Anterior cingulate cortex (tissue), 58 donors: Measurements from ENCODE around the gene TRIM71.
"Not testable (repeated sequence)": the region's sequence is repeated elsewhere in the genome, so short reads cannot be mapped to it uniquely, and the experiment has no call there.

Experiments used
- DNase-seq, 58 donors: peaks; one replicate each; lab custom pipeline; 2025; lab: John Stamatoyannopoulos, UW

The TRIM71 gene

GRCh38 chr3:32841867-32842470 lies 24.2 kb downstream of the TRIM71 start:
- no peak for DNase-seq

- DNase-seq: no peak
These were observed 24.7 kb downstream of the TRIM71 start for GRCh38 chr3:32842531-32842931.

GRCh38 chr3:32842987-32843386 lies 25.2 kb downstream of the TRIM71 start:
- DNase-seq: no peak

- no peak for DNase-seq
These were observed 25.9 kb downstream of the TRIM71 start for GRCh38 chr3:32843510-32844321.

- no peak for DNase-seq
These were observed 26.5 kb downstream of the TRIM71 start for GRCh38 chr3:32844322-32844654.

GRCh38 chr3:32844914-32845313 lies 27.1 kb downstream of the TRIM71 start:
- DNase-seq: no peak

- not testable (repeated sequence) for DNase-seq
These were observed 27.7 kb downstream of the TRIM71 start for GRCh38 chr3:32845546-32845945.

- DNase-seq: not testable (repeated sequence)
These were observed 29.2 kb downstream of the TRIM71 start for GRCh38 chr3:32847045-32847444.

- DNase-seq: no peak
These were observed 29.7 kb downstream of the TRIM71 start for GRCh38 chr3:32847528-32847927.

GRCh38 chr3:32848215-32848614 lies 30.4 kb downstream of the TRIM71 start:
- DNase-seq: no peak

- no peak for DNase-seq
These were observed 31.2 kb downstream of the TRIM71 start for GRCh38 chr3:32849046-32849445.

- no peak for DNase-seq
These were observed 32.4 kb downstream of the TRIM71 start for GRCh38 chr3:32850226-32850625.

GRCh38 chr3:32850636-32851035 lies 32.8 kb downstream of the TRIM71 start:
- DNase-seq: no peak

- no peak for DNase-seq
These were observed 34.3 kb downstream of the TRIM71 start for GRCh38 chr3:32852146-32852545.

- DNase-seq: no peak
These were observed 37.7 kb downstream of the TRIM71 start for GRCh38 chr3:32855350-32855953.

GRCh38 chr3:32856355-32856889 lies 38.6 kb downstream of the TRIM71 start:
- no peak for DNase-seq

GRCh38 chr3:32856901-32857507 lies 39.2 kb downstream of the TRIM71 start:
- no peak for DNase-seq

- DNase-seq: no peak
These were observed 40.1 kb downstream of the TRIM71 start for GRCh38 chr3:32857921-32858320.

GRCh38 chr3:32859604-32860237 lies 41.9 kb downstream of the TRIM71 start:
- DNase-seq: no peak

GRCh38 chr3:32860499-32860898 lies 42.7 kb downstream of the TRIM71 start:
- DNase-seq: no peak

GRCh38 chr3:32861681-32862080 lies 43.9 kb downstream of the TRIM71 start:
- DNase-seq: no peak
